Activated CD8-positive, alpha-beta memory T cell treated with anti-CD3 and anti-CD28 coated beads for 1 hour (primary cell): ENCODE measurements around the gene STARD7.

Experiments used
- DNase-seq, 2 donors: peaks; one replicate each; pipeline ENCODE4 v3.0.0-alpha.2; 2020; ENCODE audit warnings: low read depth in 1 of 2; ENCODE audit errors: extremely low read depth in 1 of 2

Gene STARD7

DNA sequence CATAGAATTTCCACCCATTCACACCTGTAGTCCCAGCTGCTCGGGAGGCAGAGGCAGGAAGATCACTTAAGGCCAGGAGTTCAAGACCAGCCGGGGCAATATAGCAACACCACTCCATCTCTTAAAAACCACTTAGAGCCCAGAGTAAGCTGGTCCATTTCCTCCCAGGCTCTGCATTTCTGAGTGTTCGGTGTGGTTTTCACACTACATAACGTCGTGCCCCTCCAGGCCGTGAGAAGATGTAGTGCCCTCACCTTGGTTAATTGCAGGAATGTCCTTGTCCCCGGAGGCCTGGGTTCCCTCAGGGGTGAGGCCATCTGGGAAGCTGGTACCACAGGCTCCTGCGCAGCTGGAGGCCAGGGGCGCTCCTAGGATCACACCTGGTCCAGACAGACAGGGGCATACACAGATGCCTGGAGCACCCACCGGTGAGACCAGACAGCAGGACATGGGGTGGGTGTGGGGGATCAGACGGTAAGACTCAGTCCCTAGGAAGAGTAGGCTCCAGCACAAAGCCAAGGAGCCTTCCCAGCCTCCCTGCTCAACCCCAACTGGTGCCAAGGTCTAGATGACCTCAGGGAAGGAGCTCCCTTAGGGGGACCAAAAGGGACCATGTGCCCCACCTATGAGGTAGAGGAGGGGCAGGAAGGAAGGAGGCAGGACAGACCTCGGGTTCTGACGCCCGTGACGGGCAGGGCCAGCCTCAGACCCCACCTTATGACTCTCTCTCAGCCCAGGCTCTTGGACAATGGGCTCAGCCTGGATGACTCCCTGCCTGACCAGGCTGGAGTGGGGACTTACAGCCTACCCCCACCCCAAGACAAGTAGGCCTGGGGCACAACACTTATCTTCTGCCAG, 71.1 kb downstream of the STARD7 start:
- DNase-seq = no peak

DNA sequence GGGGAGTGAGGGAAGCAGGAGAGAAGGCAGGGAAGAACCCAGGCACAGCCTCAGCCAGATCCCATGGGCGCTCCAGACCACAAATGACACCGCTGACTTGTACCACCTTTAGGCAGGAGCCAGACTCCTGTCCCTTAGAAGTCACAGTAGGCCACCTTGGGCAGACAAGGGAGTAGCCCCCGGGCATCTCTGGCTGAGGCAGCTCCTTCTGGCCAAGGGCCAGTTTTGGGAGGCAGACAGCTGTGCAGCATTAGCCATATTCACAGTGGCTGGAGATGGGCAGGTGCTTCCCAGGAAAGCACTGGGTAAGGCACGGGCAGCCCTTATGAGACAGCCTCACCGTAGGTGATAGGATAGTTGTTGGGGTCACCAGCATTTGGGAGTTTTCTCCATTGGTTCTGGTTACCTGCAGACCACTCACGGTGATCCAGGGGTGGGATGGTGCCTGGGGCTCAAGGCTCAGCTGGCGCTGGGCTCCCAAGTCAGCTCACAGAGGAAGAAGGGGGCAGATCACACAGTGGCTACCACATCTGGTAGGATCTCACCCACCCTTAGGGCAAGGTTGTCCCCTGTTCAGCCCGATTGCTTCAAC, 72.4 kb downstream of the STARD7 start:
- no peak for DNase-seq

DNA sequence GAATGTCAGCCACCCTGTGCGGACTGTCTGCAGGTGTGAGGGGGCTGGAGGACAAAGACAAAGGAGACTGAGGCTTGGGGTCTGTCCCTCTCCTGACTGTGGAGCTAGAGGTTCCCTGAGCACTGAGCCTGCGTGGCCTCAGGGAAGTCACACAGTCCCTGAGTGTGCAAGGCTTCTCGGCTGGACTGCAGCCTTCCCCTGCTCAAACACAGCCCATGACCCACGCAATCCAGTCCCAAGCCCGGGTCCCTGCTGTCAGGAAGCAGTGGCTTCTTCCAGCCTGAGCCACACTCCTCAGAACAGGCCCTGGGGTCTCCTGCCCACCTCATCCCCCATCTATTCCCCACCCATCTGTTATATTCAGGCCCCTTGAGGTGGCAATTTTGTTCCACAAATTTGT, 73.0 kb downstream of the STARD7 start:
- DNase-seq = no peak

DNA sequence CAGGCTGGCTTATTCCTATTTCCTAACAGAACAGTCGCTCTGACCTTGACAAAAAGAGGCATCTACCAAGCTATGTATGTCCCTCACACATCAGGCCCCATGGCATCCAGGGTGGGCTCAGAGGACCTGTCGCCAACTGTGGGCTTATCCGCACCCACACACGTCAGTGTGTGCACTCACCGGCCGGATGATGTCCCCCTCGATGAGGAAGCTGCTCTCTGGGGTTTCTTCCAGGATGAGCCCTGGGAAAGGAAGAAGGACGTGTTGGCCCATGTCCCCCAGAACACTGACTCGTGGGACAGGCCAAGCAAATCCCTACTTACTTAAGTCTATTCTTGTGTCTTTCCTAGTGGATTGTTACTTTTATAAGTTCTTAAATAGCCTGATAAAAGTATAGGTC, 73.5 kb downstream of the STARD7 start:
- DNase-seq = no peak
